Stimulated activated CD4-positive, alpha-beta T cell treated with anti-CD3 and anti-CD28 coated beads, Interleukin-12 subunit alpha, Interleukin-12 subunit beta, amount 100 ng/mL, for 48 hours (primary cell): ENCODE results near the gene IL17RC.

ENCODE experiments used
- DNase-seq, 3 donors: peaks; one replicate each; pipeline ENCODE4 v3.0.0-alpha.2; 2020; ENCODE audit warnings: low read depth in 2 of 3, low spot score in 1 of 3

The IL17RC gene

GRCh38 chr3:9942934-9943690, 26.2 kb downstream of the IL17RC start:
- DNase-seq: no peak

- no peak for DNase-seq
Measured at GRCh38 chr3:9944271-9944670, 27.4 kb downstream of the IL17RC start.

GRCh38 chr3:9945358-9945757, 28.5 kb downstream of the IL17RC start:
- no peak for DNase-seq

- DNase-seq: peak; percentile 58 to 80 (median 61)
Measured at GRCh38 chr3:9946112-9947024, 29.5 kb downstream of the IL17RC start.

- DNase-seq: no peak
Measured at GRCh38 chr3:9947025-9947995, 30.4 kb downstream of the IL17RC start.

GRCh38 chr3:9948586-9948985, 31.7 kb downstream of the IL17RC start:
- no peak for DNase-seq

GRCh38 chr3:9949115-9949514, 32.2 kb downstream of the IL17RC start:
- DNase-seq: no peak

- no peak for DNase-seq
Measured at GRCh38 chr3:9949626-9950025, 32.7 kb downstream of the IL17RC start.

- DNase-seq: no peak
Measured at GRCh38 chr3:9951126-9951525, 34.2 kb downstream of the IL17RC start.

- no peak for DNase-seq
Measured at GRCh38 chr3:9951598-9951961, 34.7 kb downstream of the IL17RC start.

- DNase-seq: peak; percentile 33 to 56 (median 42)
Measured at GRCh38 chr3:9951962-9952805, 35.3 kb downstream of the IL17RC start, which contains the start of gene PRRT3. Gene PRRT3, minus strand, starts transcription at chr3:9952408. Its CDS starts 2,293 bp downstream, at chr3:9950115.

- DNase-seq: no peak
Measured at GRCh38 chr3:9955067-9955502, 38.2 kb downstream of the IL17RC start.

GRCh38 chr3:9955611-9956352, 38.9 kb downstream of the IL17RC start:
- DNase-seq: no peak

GRCh38 chr3:9957214-9957613, 40.3 kb downstream of the IL17RC start:
- DNase-seq: no peak

GRCh38 chr3:9965200-9965875, 48.4 kb downstream of the IL17RC start:
- DNase-seq: no peak

- no peak for DNase-seq
Measured at GRCh38 chr3:9966841-9967240, 49.9 kb downstream of the IL17RC start.

- DNase-seq: no peak
Measured at GRCh38 chr3:9969632-9970019, 52.7 kb downstream of the IL17RC start.

- DNase-seq: no peak
Measured at GRCh38 chr3:9970020-9970652, 53.2 kb downstream of the IL17RC start.
